ENCODE measurements around the gene KRT84.

Gene KRT84

DNA sequence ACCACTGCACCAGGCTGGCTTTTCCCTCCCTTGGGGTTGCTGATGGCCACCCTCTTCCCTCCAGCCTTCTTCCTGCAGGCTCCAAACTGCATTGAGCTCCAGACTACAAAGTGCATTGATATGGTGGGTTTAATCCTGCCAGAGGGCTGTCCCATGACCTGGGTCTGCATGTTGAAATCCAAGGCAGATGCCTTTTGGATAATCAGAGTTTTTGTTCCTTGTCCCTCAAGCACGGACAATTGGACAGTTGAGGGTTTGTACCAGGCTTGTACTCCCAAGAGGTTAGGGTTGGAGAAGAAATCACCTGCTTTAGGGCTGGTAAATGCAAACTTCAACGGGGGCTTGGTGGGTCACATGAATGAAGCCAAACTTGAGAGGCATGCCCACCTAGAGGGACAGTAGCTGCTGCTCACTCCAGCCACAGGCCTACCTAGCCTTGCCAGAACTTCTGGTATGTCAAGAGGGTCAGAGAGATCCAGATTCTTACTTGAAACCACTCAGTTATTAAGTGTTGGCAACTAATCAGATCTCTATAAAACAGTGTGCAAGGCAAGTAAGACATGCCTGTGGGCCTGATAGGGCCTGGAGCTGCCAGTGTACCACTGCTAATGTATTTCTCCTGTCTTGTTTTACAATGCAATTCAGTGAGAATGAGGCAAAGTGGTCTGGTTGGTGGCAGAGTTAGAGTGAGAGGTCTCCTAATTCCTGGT lies 42.5 kb downstream of the KRT84 start:
- DNase-seq (ENCODE audit: low read depth): no peak

DNA sequence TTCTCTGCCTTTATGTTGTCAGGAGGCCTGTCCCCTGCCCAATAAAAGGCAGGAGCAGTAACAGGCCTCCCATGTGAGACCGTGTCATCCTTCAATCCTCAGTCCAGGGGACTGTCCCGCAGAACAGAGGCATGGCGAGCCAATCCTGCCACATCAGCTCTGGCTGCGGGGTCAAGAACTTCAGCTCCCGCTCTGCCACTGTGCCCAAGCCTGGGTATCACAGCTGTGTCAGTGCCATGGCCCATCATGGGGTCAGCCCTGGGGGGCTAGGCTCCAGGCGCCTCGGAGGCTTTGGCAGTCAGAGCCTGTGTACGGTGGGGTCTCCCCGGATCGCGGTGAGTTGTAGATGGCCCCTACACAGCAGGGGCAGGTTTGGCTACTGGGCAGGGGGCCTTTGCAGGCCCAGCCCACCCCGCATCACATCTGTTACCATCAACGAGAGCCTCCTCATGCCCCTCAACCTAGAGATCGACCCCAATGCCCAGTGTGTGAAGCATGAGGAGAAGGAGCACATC lies 44.3 kb downstream of the KRT84 start:
- DNase-seq (ENCODE audit: low read depth): no peak

DNA sequence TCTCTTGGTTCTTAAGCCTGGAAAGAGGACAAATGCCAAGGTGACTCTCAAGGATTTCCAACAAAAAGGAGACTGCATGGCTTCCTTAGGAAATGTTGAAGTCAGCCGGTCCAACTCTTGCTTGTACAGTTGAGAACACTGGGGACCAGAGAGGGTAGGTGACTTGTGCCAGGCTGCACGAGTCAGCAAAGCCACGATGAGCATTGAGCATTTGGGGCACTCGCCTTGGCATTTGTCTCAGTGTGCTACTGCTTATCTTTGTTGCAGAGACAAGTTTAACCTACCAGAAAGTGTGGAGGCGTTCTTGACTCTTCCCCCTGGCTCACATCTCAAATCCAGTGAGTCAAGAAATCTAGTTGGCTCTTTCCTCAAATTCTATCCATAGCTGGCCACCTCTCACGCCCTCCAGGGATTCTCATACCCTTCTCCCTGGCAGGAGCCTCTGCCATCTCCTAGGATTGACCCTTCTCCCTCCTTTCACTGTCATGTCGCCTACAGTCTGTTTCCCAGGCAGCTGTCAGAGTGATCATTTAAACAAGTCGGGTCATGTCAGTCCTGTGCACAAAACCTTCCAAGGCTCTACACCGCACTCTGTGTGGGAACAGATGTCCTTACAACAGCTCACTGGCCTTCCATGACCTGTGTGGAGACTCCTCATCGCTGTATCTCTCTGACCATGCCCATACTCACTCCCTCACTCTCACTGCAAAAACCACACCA lies 47.1 kb downstream of the KRT84 start:
- no peak for DNase-seq (ENCODE audit: low read depth)

DNA sequence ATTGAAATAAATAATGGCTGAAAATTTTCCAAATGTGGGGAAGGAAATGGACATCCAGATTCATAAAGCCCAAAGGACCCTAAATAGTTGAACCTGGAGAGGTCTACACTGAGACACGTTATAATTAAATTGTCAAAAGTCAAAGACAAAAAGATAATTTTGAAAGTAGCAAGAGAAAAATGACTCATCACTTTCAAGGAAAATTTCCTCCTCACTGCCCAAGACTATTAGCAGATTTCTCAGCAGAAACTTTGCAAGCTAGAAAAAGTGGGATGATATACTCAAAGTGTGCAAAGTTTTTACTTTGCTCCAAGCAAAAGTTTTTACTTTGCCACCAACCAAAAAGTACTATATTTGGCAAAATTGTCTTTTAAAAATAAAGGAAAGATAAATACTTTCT lies 48.4 kb downstream of the KRT84 start:
- DNase-seq (ENCODE audit: low read depth): no peak

DNA sequence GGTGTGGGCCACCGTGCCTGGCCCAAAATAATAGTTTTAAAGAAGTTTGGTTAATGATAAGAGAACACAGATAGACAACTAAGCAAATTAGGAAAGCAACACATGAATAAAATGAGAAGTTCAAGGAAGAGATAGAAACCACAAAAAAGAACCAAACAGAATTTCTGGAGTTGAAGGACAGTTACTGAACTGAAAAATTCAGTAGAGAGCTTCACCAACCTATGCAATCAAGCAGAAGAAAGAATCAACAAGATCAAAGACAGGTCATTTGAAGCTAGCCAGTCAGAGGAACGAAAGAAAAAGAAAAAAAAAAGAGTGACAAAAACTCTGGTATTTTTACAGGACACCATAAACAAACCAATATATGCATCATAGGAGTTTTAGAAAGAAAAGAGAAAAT lies 48.8 kb downstream of the KRT84 start:
- DNase-seq (ENCODE audit: low read depth): no peak

DNA sequence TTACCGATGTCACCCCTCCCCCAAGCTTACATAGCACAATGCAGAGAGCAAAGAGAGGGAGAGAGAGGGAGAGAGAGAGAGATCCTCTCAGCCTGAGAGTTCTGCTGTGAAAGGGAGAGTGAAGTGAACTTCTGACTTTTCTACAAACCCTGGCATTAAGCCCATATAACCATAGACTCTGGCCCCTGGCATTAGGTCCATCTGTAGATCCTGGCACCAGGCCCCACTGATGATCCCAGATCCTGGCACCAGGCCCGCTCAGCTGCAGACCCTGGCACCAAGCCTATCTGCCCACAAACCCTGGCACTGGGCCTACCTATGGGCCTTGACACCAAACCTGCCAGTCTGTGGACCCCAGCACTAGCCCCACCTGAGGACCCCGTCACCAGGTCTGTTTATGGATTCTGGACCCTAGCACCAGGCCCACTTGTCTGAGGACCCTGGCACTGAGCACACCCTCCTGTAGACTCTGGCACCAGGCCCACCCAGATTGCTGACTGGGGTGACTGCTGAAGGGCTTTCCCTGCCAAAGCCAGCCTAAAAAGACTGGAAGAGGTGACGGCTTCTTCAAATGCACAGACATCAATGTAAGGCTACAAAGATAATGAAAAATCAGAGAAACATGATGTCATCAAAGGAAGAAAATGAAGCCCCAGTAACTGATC lies 49.7 kb downstream of the KRT84 start:
- no peak for DNase-seq (ENCODE audit: low read depth)

DNA sequence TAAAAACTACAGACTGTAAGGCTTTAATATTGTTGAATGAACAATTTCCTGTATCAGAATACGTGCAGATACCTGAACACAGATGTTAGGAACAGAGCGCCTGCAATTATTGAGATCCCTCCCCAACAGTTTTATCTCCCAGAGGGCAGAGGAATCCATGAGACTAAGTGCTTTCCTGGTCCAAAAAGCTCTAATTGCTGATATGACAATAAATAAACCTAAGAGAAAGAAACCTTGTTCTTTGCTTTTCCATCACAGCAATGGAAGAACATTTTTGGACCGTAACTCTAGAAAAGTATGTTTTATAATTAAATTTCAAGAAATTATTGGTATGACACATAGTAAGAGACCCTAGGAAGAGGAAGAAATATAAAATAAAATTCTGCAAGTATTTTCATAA lies 51.3 kb downstream of the KRT84 start:
- DNase-seq (ENCODE audit: low read depth): no peak

DNA sequence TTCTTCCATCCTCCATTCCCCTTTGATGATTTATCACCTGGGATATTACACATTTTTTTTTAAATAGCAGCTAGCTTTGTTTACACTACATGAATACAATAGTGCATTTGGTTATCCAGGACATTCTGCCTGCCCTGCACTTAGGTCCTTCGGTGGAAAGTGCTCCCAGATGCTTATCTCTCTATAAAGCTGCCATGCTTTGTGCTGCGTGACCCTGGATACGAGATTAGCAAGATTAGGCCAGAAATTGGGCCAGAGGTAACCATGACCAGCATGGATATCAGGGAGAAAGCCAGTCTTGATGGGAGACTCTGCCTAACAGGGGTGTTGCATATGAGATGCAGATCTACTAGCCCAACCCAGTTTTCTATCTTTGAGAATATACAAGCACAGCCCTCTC lies 52.1 kb downstream of the KRT84 start:
- no peak for DNase-seq (ENCODE audit: low read depth)

DNA sequence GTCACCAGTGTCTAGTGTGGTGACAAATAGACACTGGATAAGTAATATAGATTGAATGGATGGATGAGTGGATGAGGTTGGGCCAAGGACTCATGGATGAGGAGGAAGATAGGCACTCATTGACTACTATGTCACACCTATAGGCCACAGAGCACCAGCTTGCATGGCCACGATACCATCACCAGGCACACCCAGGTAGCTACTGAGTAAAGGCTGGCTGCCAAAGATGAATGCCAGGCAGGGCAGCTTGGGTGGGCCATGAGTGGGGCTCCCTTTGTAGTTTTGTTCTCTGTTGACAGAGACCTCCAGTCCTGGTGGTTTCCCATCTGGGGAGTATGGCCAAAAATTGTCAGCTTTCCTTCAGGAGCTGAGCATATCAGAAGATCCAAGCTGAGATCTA lies 53.1 kb downstream of the KRT84 start:
- no peak for DNase-seq (ENCODE audit: low read depth)

DNA sequence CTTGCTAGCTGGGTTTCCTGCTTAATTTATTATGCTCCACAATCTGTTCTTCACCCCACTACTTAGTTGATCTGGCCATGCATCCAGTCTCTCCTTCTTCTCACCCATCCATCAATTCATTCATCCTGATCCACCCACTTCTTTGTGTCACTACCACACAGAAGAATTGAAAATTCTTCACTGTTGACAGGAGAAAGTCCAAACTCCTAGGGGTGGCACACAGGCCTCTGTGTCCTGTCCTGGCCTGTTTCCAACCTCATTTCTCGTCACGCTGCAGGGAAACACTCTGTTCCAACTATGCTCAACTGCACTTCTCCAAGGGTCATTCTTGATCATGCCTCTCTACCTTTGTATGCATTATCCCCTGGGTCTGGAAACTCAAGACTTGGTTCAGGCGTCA lies 53.6 kb downstream of the KRT84 start:
- DNase-seq (ENCODE audit: low read depth): no peak

DNA sequence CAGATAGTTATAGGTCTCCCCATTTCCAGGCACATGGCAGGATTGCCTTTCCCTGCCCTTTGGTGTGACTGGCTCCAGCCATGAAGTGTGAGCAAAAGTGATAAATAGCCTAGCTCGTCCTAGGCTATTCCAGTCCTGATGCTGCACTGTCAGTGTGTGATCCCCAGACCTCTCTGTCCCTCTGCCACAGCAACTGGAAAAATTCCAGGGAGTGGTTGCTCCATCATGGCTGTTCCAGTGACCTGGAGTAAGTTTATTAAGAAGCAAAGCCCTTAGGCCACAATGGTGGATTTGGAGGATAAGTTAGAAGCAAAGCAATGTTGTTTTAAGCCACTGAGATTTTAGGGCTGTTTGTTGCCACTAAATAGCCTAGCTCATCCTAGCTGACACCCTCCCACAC lies 54.4 kb downstream of the KRT84 start:
- DNase-seq (ENCODE audit: low read depth): no peak

DNA sequence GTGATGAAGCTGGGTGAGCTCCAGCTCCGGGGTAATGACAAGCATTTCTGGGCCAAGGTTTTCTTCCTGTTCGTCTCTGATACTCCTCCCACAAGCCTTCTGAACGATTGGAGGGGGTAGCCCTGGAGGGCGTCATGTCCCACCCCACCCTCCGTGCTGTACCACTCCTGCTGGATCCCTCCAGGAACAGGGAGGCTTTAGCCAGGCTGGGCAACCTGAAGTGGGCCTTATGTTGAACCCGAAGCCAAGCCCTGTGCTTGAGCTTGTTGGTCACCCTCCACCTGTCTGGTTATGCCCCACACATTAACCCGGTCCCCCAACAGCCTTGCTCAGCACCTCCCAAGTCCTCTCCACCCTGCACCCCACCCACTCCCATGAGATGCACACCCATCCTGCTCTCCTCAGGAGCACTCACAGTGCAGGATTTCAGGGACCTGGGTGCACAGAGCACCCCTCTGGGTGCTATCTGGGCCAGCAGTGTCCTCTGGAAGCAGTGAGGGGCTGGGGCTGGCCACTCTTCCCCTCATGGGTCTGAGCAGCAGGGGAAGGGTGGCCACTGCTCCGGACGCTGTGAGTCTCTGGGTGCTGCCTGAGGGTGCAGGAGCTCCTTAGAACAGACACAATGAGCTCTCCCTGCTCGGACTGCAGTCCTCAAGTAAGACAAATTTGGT lies 57.5 kb downstream of the KRT84 start:
- no peak for DNase-seq (ENCODE audit: low read depth)

Data from stimulated activated CD8-positive, alpha-beta memory T cell treated with anti-CD3 and anti-CD28 coated beads, Interleukin-15, amount 100 ng/mL, for 1 hour (primary cell).